Gastrocnemius medialis (tissue), 4 donors: ENCODE results near the gene NVL.

Source experiments
- CTCF ChIP-seq, 5 experiments: fragments of 450-650 bp in 3 of 5; fragments of 200-600 bp in 2 of 5; sonication (generic) in 2 of 5; IDR thresholded peaks in 4 of 5; conservative IDR thresholded peaks in 1 of 5; 1 replicate in 4 of 5; 2 replicates in 1 of 5; pipeline ENCODE4 v1.5.1; 2016 to 2019; ENCODE audit warnings: antibody characterized with exemption in 5 of 5, mild to moderate bottlenecking in 3 of 5, moderate library complexity in 3 of 5
- POLR2A ChIP-seq, 2 donors: fragments of 450-650 bp; IDR thresholded peaks; one replicate each; pipeline ENCODE4 v1.6.1; 2017; ENCODE audit warnings: antibody characterized with exemption in 2 of 2, mild to moderate bottlenecking in 2 of 2, moderate library complexity in 2 of 2

GRCh38 chr1:224353975-224354925 lies 24.3 kb upstream of the NVL start:
- TF ChIP-seq CTCF (IDR thresholded peaks at IDR 0.05 in 4 of 5, conservative IDR thresholded peaks at IDR 0.05 in 1 of 5) = no peak
- no peak for TF ChIP-seq POLR2A (IDR thresholded peaks at IDR 0.05)
